GM18951 (cell line): ENCODE data around the gene DRD1.
"Not testable (repeated sequence)": the region's sequence is repeated elsewhere in the genome, so short reads cannot be mapped to it uniquely, and the experiment has no call there.

ENCODE experiments used
- POLR2A ChIP-seq: IDR thresholded peaks from 4 replicates; pipeline ENCODE4 v1.6.1; 2011; ENCODE audit warnings: mild to moderate bottlenecking; ENCODE audit not compliant: insufficient read length, insufficient read depth; ENCODE audit errors: extremely low read depth
- in situ Hi-C: fragments of 300-500 bp; cut with MboI; formaldehyde crosslinking; loops from one replicate; pipeline ENCODE4 v1.12.0; 2022; ENCODE audit warnings: low sequenced_read_pairs, mixed read lengths, inconsistent platforms; ENCODE audit not compliant: unreplicated experiment

The DRD1 gene

GRCh38 chr5:175460552-175460951 is 16.6 kb upstream of the DRD1 start:
- no peak for TF ChIP-seq POLR2A
- in situ Hi-C loops = no loop called here

GRCh38 chr5:175460126-175460525 is 16.1 kb upstream of the DRD1 start:
- no peak for TF ChIP-seq POLR2A
- in situ Hi-C loops = no loop called here

GRCh38 chr5:175457466-175457865 is 13.5 kb upstream of the DRD1 start:
- in situ Hi-C loops = no loop called here
- no peak for TF ChIP-seq POLR2A

GRCh38 chr5:175456105-175456742 is 12.2 kb upstream of the DRD1 start:
- in situ Hi-C loops = no loop called here
- TF ChIP-seq POLR2A = no peak

- in situ Hi-C loops = not testable (repeated sequence)
Observed at GRCh38 chr5:175454338-175454737, 10.4 kb upstream of the DRD1 start.

GRCh38 chr5:175452166-175452565 is 8.2 kb upstream of the DRD1 start:
- in situ Hi-C loops = no loop called here
- no peak for TF ChIP-seq POLR2A

GRCh38 chr5:175448276-175448675 is 4.3 kb upstream of the DRD1 start:
- TF ChIP-seq POLR2A = no peak
- in situ Hi-C loops = loop anchor here (25.0 kb wide), 1 partner anchor 486 kb away; no protein-coding TSS in a partner anchor

GRCh38 chr5:175447571-175447970 is 3.6 kb upstream of the DRD1 start:
- in situ Hi-C loops = loop anchor here (25.0 kb wide), 1 partner anchor 485 kb away; no protein-coding TSS in a partner anchor

GRCh38 chr5:175446378-175446777 is 2.4 kb upstream of the DRD1 start:
- in situ Hi-C loops = loop anchor here (25.0 kb wide), 1 partner anchor 484 kb away; no protein-coding TSS in a partner anchor

More at GRCh38 chr5:175447571-175447970, 3.6 kb upstream of the DRD1 start:
- TF ChIP-seq POLR2A = no peak

GRCh38 chr5:175444905-175445456 is 999 bp upstream of the DRD1 start:
- no peak for TF ChIP-seq POLR2A
- in situ Hi-C loops = loop anchor here (25.0 kb wide), 1 partner anchor 483 kb away; no protein-coding TSS in a partner anchor

GRCh38 chr5:175443514-175444059 is 395 bp downstream of the DRD1 start:
- in situ Hi-C loops = loop anchor here (25.0 kb wide), 1 partner anchor 481 kb away; no protein-coding TSS in a partner anchor

GRCh38 chr5:175438234-175438857 is 5.6 kb downstream of the DRD1 start:
- in situ Hi-C loops = loop anchor here (25.0 kb wide), 1 partner anchor 476 kb away; no protein-coding TSS in a partner anchor
- TF ChIP-seq POLR2A = no peak

More at GRCh38 chr5:175443514-175444059, 395 bp downstream of the DRD1 start:
- no peak for TF ChIP-seq POLR2A

- in situ Hi-C loops = loop anchor here (25.0 kb wide), 1 partner anchor 474 kb away; no protein-coding TSS in a partner anchor
Observed at GRCh38 chr5:175436359-175436758, 7.6 kb downstream of the DRD1 start.

GRCh38 chr5:175434800-175435199 is 9.2 kb downstream of the DRD1 start:
- no peak for TF ChIP-seq POLR2A
- in situ Hi-C loops = loop anchor here (25.0 kb wide), 1 partner anchor 472 kb away; no protein-coding TSS in a partner anchor

More at GRCh38 chr5:175436359-175436758, 7.6 kb downstream of the DRD1 start:
- no peak for TF ChIP-seq POLR2A

- in situ Hi-C loops = loop anchor here (25.0 kb wide), 1 partner anchor 465 kb away; no protein-coding TSS in a partner anchor
- no peak for TF ChIP-seq POLR2A
Observed at GRCh38 chr5:175427762-175428161, 16.2 kb downstream of the DRD1 start.

GRCh38 chr5:175424594-175424993 is 19.4 kb downstream of the DRD1 start:
- in situ Hi-C loops = not testable (repeated sequence)
